GM21381 (cell line): ENCODE measurements around the gene HSPA1B.

ENCODE experiments used
- ATAC-seq: cut with Tn5 transposase; IDR thresholded peaks from one replicate; pipeline ENCODE4 v1.9.1; 2021; ENCODE audit warnings: mild to moderate bottlenecking, moderate library complexity; ENCODE audit not compliant: unreplicated experiment

HSPA1B gene

DNA sequence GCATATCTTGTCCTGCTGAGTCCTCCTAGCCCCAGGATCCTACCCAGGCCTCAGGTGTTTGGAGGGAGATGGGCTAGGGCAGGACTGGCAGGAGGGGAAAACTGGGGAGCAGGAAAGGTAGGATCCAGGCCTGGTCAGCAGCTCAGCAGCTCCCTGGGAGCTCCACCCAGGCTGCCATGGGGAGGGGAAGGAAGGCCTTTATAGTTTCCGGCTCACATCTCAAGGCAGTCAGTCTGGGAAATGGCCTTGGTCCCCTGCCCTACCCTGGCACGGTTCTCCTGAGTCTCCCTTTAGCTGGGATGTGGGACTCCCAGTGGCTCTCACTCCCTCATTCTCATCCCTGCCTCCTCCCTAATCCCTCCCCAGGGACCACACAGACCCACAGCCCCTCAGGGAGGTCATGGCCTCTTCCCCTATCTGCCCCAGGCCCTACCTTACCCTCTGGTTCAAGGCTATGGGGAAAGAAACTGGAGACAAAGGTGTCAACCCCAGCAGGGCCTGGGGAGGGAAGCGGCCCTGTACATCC lies 49.6 kb downstream of the HSPA1B start:
- no peak for ATAC-seq

GRCh38 chr6:31877651-31878161 lies 50.2 kb downstream of the HSPA1B start:
- ATAC-seq = no peak

- ATAC-seq = no peak
Observed at GRCh38 chr6:31878222-31878621, 50.7 kb downstream of the HSPA1B start.

DNA sequence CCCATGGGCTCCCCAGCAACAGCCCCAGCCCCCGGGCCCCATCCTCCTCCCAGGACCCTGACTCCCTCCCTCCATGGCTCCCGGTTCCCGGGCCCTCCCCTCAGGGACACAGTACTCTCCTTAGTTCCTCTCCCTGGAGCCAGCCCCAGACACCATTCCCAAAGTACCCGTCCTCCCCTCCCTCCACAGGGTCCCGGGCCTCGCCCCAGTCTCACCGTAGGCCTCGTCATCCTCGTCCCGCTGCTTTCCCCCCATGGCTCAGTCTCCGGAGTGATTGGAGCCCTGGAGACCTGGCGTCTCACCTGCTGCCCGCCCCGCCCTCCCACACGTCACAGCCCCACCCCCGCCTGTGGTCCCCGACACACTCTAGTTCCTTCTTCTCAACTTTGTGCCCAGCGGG lies 51.2 kb downstream of the HSPA1B start, which contains the start of gene SLC44A4:
SLC44A4 (minus strand) TSS at position 272 of the 400 bp plus-strand sequence; CDS start at position 255, 17 bp downstream.
- ATAC-seq = no peak

DNA sequence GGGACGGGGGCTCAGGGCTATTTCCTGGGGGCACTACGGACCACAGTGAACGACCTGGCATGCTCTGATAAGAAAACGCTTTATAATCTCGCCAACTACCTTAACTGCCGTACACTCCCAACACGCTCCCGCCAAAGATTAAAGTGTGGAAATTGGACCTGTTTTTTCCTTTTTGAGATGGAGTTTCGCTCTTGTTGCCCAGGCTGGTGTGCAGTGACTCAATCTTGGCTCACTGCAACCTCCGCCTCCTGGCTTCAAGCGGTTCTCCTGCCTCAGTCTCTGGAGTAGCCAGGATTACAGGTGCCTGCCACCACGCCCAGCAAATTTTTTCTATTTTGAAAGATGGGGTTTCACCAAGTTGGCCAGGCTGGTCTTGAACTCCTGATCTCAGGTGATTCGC lies 51.6 kb downstream of the HSPA1B start:
- ATAC-seq = no peak
